ENCODE data around the gene SEMA3C.

SEMA3C gene

GRCh38 chr7:80816806-80817205 lies 102.0 kb downstream of the SEMA3C start:
- TF ChIP-seq RARB (CRISPR knock-in tag; IDR thresholded peaks at IDR 0.05) (no peak), SNAI2 (CRISPR knock-in tag; IDR thresholded peaks at IDR 0.05) (peak; percentile 17; the same call in 1 of the 2 replicates), ZNF70 (CRISPR knock-in tag; IDR thresholded peaks at IDR 0.05) (no peak), PATZ1 (CRISPR knock-in tag; IDR thresholded peaks at IDR 0.05; ENCODE audit: borderline replicate concordance) (no peak), ISL1 (CRISPR knock-in tag; IDR thresholded peaks at IDR 0.05) (peak; percentile 50), ESRRG (CRISPR knock-in tag; IDR thresholded peaks at IDR 0.05) (peak; percentile 17; the same call in 1 of the 2 replicates), TCF4 (CRISPR knock-in tag; IDR thresholded peaks at IDR 0.05; ENCODE audit: borderline replicate concordance) (peak; percentile 70), OSR1 (CRISPR knock-in tag; IDR thresholded peaks at IDR 0.05) (no peak), ARNTL (CRISPR knock-in tag; IDR thresholded peaks at IDR 0.05; ENCODE audit: borderline replicate concordance, low read depth) (no peak), TOX (CRISPR knock-in tag; IDR thresholded peaks at IDR 0.05; ENCODE audit: borderline replicate concordance) (0 out of 2 replicates have a peak, but pooled peaks have one; percentile 46), CSDC2 (CRISPR knock-in tag; IDR thresholded peaks at IDR 0.05) (no peak), CREB5 (CRISPR knock-in tag; IDR thresholded peaks at IDR 0.05; ENCODE audit: low read depth) (no peak), BACH2 (CRISPR knock-in tag; IDR thresholded peaks at IDR 0.05; ENCODE audit: borderline replicate concordance) (no peak)

GRCh38 chr7:80815733-80816132 lies 103.1 kb downstream of the SEMA3C start:
- no peak for ATAC-seq
- TF ChIP-seq ZNF565 (CRISPR knock-in tag; conservative IDR thresholded peaks at IDR 0.05; ENCODE audit: low read depth) (no peak), ZFP3 (CRISPR knock-in tag; IDR thresholded peaks at IDR 0.05) (no peak), ZNF8 (CRISPR knock-in tag; IDR thresholded peaks at IDR 0.05) (no peak), PATZ1 (CRISPR knock-in tag; IDR thresholded peaks at IDR 0.05; ENCODE audit: borderline replicate concordance) (no peak), ISL1 (CRISPR knock-in tag; IDR thresholded peaks at IDR 0.05) (no peak)
- TF ChIP-seq, protein P1, sequence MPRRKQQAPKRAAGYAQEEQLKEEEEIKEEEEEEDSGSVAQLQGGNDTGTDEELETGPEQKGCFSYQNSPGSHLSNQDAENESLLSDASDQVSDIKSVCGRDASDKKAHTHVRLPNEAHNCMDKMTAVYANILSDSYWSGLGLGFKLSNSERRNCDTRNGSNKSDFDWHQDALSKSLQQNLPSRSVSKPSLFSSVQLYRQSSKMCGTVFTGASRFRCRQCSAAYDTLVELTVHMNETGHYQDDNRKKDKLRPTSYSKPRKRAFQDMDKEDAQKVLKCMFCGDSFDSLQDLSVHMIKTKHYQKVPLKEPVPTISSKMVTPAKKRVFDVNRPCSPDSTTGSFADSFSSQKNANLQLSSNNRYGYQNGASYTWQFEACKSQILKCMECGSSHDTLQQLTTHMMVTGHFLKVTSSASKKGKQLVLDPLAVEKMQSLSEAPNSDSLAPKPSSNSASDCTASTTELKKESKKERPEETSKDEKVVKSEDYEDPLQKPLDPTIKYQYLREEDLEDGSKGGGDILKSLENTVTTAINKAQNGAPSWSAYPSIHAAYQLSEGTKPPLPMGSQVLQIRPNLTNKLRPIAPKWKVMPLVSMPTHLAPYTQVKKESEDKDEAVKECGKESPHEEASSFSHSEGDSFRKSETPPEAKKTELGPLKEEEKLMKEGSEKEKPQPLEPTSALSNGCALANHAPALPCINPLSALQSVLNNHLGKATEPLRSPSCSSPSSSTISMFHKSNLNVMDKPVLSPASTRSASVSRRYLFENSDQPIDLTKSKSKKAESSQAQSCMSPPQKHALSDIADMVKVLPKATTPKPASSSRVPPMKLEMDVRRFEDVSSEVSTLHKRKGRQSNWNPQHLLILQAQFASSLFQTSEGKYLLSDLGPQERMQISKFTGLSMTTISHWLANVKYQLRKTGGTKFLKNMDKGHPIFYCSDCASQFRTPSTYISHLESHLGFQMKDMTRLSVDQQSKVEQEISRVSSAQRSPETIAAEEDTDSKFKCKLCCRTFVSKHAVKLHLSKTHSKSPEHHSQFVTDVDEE (CRISPR knock-in tag; IDR thresholded peaks at IDR 0.05), result no peak

More at GRCh38 chr7:80816806-80817205, 102.0 kb downstream of the SEMA3C start:
- peak; percentile 62; the same call in 2 of the 3 replicates for ATAC-seq

GRCh38 chr7:80809545-80809944 lies 109.3 kb downstream of the SEMA3C start:
- TF ChIP-seq ISL1 (CRISPR knock-in tag; IDR thresholded peaks at IDR 0.05), result no peak
- peak; percentile 96 for TF ChIP-seq ZNF8 (CRISPR knock-in tag; IDR thresholded peaks at IDR 0.05)
- TF ChIP-seq BACH2 (CRISPR knock-in tag; IDR thresholded peaks at IDR 0.05; ENCODE audit: borderline replicate concordance), result no peak
- no peak for TF ChIP-seq ESRRG (CRISPR knock-in tag; IDR thresholded peaks at IDR 0.05)

GRCh38 chr7:80807166-80807900 lies 111.5 kb downstream of the SEMA3C start:
- TF ChIP-seq, protein P2, sequence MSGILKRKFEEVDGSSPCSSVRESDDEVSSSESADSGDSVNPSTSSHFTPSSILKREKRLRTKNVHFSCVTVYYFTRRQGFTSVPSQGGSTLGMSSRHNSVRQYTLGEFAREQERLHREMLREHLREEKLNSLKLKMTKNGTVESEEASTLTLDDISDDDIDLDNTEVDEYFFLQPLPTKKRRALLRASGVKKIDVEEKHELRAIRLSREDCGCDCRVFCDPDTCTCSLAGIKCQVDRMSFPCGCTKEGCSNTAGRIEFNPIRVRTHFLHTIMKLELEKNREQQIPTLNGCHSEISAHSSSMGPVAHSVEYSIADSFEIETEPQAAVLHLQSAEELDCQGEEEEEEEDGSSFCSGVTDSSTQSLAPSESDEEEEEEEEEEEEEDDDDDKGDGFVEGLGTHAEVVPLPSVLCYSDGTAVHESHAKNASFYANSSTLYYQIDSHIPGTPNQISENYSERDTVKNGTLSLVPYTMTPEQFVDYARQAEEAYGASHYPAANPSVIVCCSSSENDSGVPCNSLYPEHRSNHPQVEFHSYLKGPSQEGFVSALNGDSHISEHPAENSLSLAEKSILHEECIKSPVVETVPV (CRISPR knock-in tag; IDR thresholded peaks at IDR 0.05), result no peak
- TF ChIP-seq ISL1 (CRISPR knock-in tag; IDR thresholded peaks at IDR 0.05), result peak; percentile 6; the same call in 1 of the 2 replicates
- ATAC-seq, result peak; percentile 67

More at GRCh38 chr7:80809545-80809944, 109.3 kb downstream of the SEMA3C start:
- ATAC-seq, result no peak

Measured in SK-N-SH treated with all-trans-retinoic acid at 6 μM for 48 hours (cell line).